HFFc6 (cell line): ENCODE results near the gene FASTKD2. TPM values are rescaled to one million over a fixed set of nuclear protein-coding genes. Genes with fewer than 3 reads are reported as not detected.

ENCODE experiments used
- DNase-seq: peaks from one replicate; pipeline ENCODE4 v3.0.0-alpha.2; 2018
- H3K27ac Mint-ChIP-seq: 2 replicates; pipeline ENCODE4 v1.8.0; 2020; ENCODE audit warnings: mild to moderate bottlenecking, mixed read lengths
- H3K27me3 Mint-ChIP-seq: 2 replicates; pipeline ENCODE4 v1.8.0; 2021; ENCODE audit warnings: mild to moderate bottlenecking, moderate library complexity, mixed read lengths; ENCODE audit not compliant: insufficient read depth
- H3K36me3 Mint-ChIP-seq: 2 replicates; pipeline ENCODE4 v1.8.0; 2021; ENCODE audit warnings: low read depth, mixed read lengths
- H3K4me1 Mint-ChIP-seq: 2 replicates; pipeline ENCODE4 v1.8.0; 2020; ENCODE audit warnings: low read depth, mixed read lengths
- H3K4me3 Mint-ChIP-seq: 2 replicates; pipeline ENCODE4 v1.8.0; 2020; ENCODE audit warnings: mild to moderate bottlenecking, moderate library complexity, mixed read lengths
- H3K9me3 Mint-ChIP-seq: 2 replicates; pipeline ENCODE4 v1.8.0; 2020; ENCODE audit warnings: mild to moderate bottlenecking, mixed read lengths
- CTCF ChIP-seq: fragments of 200-600 bp; sonication (generic); IDR thresholded peaks from 2 replicates; pipeline ENCODE4 v1.5.0; 2021; ENCODE audit warnings: antibody characterized with exemption, mild to moderate bottlenecking
- total RNA-seq, 6 experiments: library from RNA; stranded (reverse); fragmentation: NEBNext Ultra II Directional; extraction: Animal tissue kit (Norgen Biotek cat#: 25700); gene quantifications; 2 replicates in 1 of 6; 3 replicates in 5 of 6; pipeline ENCODE4 v1.2.3, GENCODE V29; 2021

Gene FASTKD2
- total RNA-seq, 6 experiments from 2014 or later: 20.3 to 27.2 (median 25.4) TPM

- H3K4me3 Mint-ChIP-seq: no peak overlapping the region
- DNase-seq: no peak
- H3K4me1 Mint-ChIP-seq: no peaks in the 10 kb centered on the region
- H3K27ac Mint-ChIP-seq: no peak overlapping the region
- no peaks in the 10 kb centered on the region for H3K27me3 Mint-ChIP-seq
- H3K9me3 Mint-ChIP-seq: no peaks in the 10 kb centered on the region
- no peaks in the 10 kb centered on the region for H3K36me3 Mint-ChIP-seq
- TF ChIP-seq CTCF: no peak
Measured at GRCh38 chr2:206814498-206814897, 49.1 kb downstream of the FASTKD2 start.

- Mint-ChIP-seq H3K27ac (no peak overlapping the region), H3K4me1 (peaks cover 4% of the 10 kb centered on the region; the same call in 1 of the 2 replicates), H3K9me3 (no peaks in the 10 kb centered on the region), H3K36me3 (no peaks in the 10 kb centered on the region), H3K4me3 (no peak overlapping the region), H3K27me3 (peaks cover 1% of the 10 kb centered on the region; the same call in 1 of the 2 replicates)
- DNase-seq: no peak
- no peak for TF ChIP-seq CTCF
Measured at GRCh38 chr2:206820807-206821206, 55.4 kb downstream of the FASTKD2 start.

- peaks cover 3% of the 10 kb centered on the region; the same call in 1 of the 2 replicates for H3K27me3 Mint-ChIP-seq
- H3K36me3 Mint-ChIP-seq: no peaks in the 10 kb centered on the region
- no peaks in the 10 kb centered on the region for H3K9me3 Mint-ChIP-seq
- no peak for DNase-seq
- H3K27ac Mint-ChIP-seq: no peak overlapping the region
- H3K4me3 Mint-ChIP-seq: no peak overlapping the region
- H3K4me1 Mint-ChIP-seq: peaks cover 4% of the 10 kb centered on the region; the same call in 1 of the 2 replicates
- TF ChIP-seq CTCF: no peak
Measured at GRCh38 chr2:206823178-206823577, 57.8 kb downstream of the FASTKD2 start.

- no peak overlapping the region for H3K27ac Mint-ChIP-seq
- H3K9me3 Mint-ChIP-seq: no peaks in the 10 kb centered on the region
- no peak for DNase-seq
- TF ChIP-seq CTCF: no peak
- peaks cover 4% of the 10 kb centered on the region; the same call in 1 of the 2 replicates for H3K4me1 Mint-ChIP-seq
- H3K36me3 Mint-ChIP-seq: no peaks in the 10 kb centered on the region
- peaks cover 3% of the 10 kb centered on the region; the same call in 1 of the 2 replicates for H3K27me3 Mint-ChIP-seq
- H3K4me3 Mint-ChIP-seq: no peak overlapping the region
Measured at GRCh38 chr2:206824087-206824618, 58.7 kb downstream of the FASTKD2 start.

GRCh38 chr2:206824993-206825392 is 59.6 kb downstream of the FASTKD2 start:
- peaks cover 3% of the 10 kb centered on the region; the same call in 1 of the 2 replicates for H3K27me3 Mint-ChIP-seq
- no peak for TF ChIP-seq CTCF
- H3K36me3 Mint-ChIP-seq: no peaks in the 10 kb centered on the region
- H3K9me3 Mint-ChIP-seq: no peaks in the 10 kb centered on the region
- H3K4me1 Mint-ChIP-seq: peaks cover 4% of the 10 kb centered on the region; the same call in 1 of the 2 replicates
- DNase-seq: no peak
- no peak overlapping the region for H3K27ac Mint-ChIP-seq
- H3K4me3 Mint-ChIP-seq: no peak overlapping the region
